SH-SY5Y (cell line): ENCODE results near the gene CRHBP.

Experiments used
- GATA2 ChIP-seq: IDR thresholded peaks from 2 replicates; pipeline ENCODE4 v1.6.1; 2011; ENCODE audit warnings: mild to moderate bottlenecking, low read depth, low read length
- GATA3 ChIP-seq: IDR thresholded peaks from 2 replicates; pipeline ENCODE4 v1.6.1; 2011; ENCODE audit warnings: low read depth, mild to moderate bottlenecking, low read length, moderate library complexity

Gene CRHBP

GRCh38 chr5:76953551-76954382 lies 922 bp downstream of the CRHBP start:
- TF ChIP-seq GATA3, result no peak
- TF ChIP-seq GATA2, result no peak

- TF ChIP-seq GATA3, result no peak
- TF ChIP-seq GATA2, result no peak
Measured at GRCh38 chr5:76954383-76954763, 1.5 kb downstream of the CRHBP start.

DNA sequence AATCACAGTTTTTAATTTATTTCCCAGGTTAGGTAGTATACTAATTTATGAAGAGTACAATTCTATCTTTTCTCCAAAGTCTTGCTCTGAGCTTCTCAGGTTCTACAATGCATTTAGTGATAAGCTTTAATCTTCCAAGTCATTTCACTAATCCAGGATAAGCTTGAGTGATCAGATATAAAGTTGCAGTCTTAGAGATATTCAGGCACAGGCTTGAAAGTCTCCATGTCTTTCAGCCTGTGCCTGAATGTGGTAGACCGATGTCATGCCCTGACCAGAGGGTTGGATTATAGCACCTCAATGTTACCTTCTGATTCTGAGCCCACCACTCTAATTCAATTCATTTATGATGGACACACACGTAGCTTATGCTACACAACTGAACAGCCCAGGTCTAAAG lies 3.2 kb downstream of the CRHBP start:
- no peak for TF ChIP-seq GATA2
- TF ChIP-seq GATA3, result no peak

GRCh38 chr5:76958991-76959767 lies 6.3 kb downstream of the CRHBP start:
- TF ChIP-seq GATA2, result no peak
- TF ChIP-seq GATA3, result no peak

DNA sequence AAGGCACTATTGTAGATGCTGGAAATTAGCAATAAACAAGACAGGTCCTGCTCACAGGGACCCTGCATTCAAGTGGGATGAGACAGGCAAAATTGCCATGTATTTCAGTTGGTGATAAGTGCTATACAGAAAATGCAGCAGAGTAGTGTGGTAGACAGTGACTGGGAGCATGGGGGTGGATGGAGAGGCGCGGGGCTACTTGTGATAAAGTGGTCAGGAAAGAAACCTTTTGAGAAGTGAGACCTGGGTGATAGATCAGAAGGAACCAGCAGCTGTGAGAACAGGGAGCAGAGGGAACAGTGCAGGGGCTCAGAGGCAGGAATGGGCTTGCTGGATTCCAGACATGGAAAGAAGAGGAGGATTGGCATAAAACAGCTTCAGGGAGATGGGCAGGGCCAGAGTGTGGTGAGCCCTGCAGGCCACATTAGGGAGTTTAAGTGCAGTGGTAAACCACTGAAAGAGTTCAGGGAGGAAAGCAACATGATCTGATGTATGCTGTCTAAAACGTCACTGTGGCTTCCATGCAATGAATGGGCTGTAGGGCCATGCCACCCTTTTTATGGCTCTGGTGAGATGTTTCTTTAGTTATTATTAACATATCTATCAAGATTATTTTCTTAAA lies 7.3 kb downstream of the CRHBP start:
- no peak for TF ChIP-seq GATA3
- TF ChIP-seq GATA2, result no peak

GRCh38 chr5:76964060-76964459 lies 11.2 kb downstream of the CRHBP start:
- TF ChIP-seq GATA3 (no peak), GATA2 (no peak)

GRCh38 chr5:76971511-76971910 lies 18.7 kb downstream of the CRHBP start:
- no peak for TF ChIP-seq GATA3
- no peak for TF ChIP-seq GATA2

GRCh38 chr5:76972689-76973088 lies 19.8 kb downstream of the CRHBP start:
- no peak for TF ChIP-seq GATA2
- no peak for TF ChIP-seq GATA3

DNA sequence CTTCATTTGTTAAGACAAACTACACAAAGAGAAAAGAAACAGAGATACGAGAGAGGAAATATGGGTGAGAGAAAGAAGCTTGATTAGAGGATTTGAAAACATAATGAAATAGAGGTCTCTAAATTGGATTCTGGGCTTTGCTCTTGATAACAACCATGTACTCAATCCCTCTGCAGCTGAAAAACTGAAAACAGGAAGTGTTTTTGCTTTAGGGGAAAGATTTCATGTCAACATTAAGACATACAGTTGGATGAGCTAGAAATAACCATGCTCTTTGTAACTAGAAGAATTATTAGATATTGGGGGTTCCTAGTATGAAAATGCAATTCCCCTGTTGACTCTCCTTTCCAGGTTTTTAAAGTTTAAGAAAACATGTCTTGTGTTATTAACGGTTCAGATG lies 21.9 kb downstream of the CRHBP start:
- TF ChIP-seq GATA3 (no peak), GATA2 (no peak)

DNA sequence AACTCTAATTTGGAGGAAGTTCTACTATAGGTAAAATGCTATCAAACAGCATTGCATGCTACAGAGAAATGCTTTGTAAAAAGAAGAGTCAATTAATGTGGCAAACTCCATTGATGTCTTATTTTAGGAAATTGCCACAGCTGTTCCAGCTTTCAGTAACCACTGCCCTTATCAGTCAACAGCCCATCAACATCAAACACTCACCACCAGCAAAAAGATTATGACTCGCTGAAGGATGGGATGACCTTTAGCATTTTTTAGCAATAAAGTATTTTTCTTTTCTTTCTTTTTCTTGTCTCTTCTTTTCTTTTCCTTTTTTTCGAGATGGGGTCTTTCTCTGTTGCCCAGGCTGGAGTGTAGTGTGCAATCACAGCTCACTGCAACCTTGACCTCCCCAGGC lies 26.0 kb downstream of the CRHBP start:
- TF ChIP-seq GATA2, result no peak
- TF ChIP-seq GATA3, result no peak

GRCh38 chr5:76980518-76981144 lies 27.8 kb downstream of the CRHBP start:
- TF ChIP-seq GATA2 (no peak), GATA3 (no peak)

- TF ChIP-seq GATA2 (no peak), GATA3 (no peak)
Measured at GRCh38 chr5:76982450-76982849, 29.6 kb downstream of the CRHBP start.

GRCh38 chr5:76983468-76983867 lies 30.6 kb downstream of the CRHBP start:
- TF ChIP-seq GATA2 (no peak), GATA3 (no peak)
